SU-DHL-6 (cell line): Measurements from ENCODE around the gene BGLAP.

Source experiments
- CTCF ChIP-seq: fragments of 200-600 bp; sonication (generic); IDR thresholded peaks from one replicate; pipeline ENCODE4 v1.5.1; 2017; ENCODE audit warnings: antibody characterized with exemption, mild to moderate bottlenecking, low read length, moderate library complexity; ENCODE audit not compliant: insufficient read depth, poor library complexity, severe bottlenecking
- EZH2phosphoT487 ChIP-seq: fragments of 200-600 bp; sonication (generic), shearing (Covaris generic); conservative IDR thresholded peaks from 2 replicates; pipeline ENCODE4 v1.6.1; 2018; ENCODE audit warnings: mild to moderate bottlenecking, antibody characterized with exemption, low read length, moderate library complexity, mixed read lengths

GRCh38 chr1:156268336-156268735 lies 26.4 kb downstream of the BGLAP start:
- TF ChIP-seq CTCF, result no peak
- TF ChIP-seq EZH2phosphoT487, result no peak
